Vagina (tissue), 2 donors: ENCODE measurements around the gene ZNF23. TPM values are rescaled to one million over a fixed set of nuclear protein-coding genes. Genes with fewer than 3 reads are reported as not detected.

ENCODE experiments used
- DNase-seq, 2 donors: peaks; one replicate each; pipeline ENCODE4 v3.0.0-alpha.2; 2017; ENCODE audit errors: extremely low spot score in 2 of 2
- H3K27ac ChIP-seq: fragments of 200-600 bp; sonication (generic); one replicate; pipeline ENCODE4 v1.5.1; 2019
- H3K27me3 ChIP-seq: fragments of 200-600 bp; sonication (generic); one replicate; pipeline ENCODE4 v1.5.1; 2019
- H3K36me3 ChIP-seq, 2 donors: fragments of 200-600 bp; sonication (generic); one replicate each; pipeline ENCODE4 v1.5.1; 2017 to 2019
- H3K4me1 ChIP-seq: fragments of 200-600 bp; sonication (generic); one replicate; pipeline ENCODE4 v1.5.1; 2019
- H3K4me3 ChIP-seq, 2 donors: fragments of 200-600 bp; sonication (generic); 1 replicate in 1 of 2; 2 replicates in 1 of 2; pipeline ENCODE4 v1.5.1; 2016 to 2019
- H3K9me3 ChIP-seq: fragments of 200-600 bp; sonication (generic); one replicate; pipeline ENCODE4 v1.5.1; 2019
- POLR2A ChIP-seq, 2 donors: fragments of 450-650 bp; IDR thresholded peaks; one replicate each; pipeline ENCODE4 v1.6.1; 2017; ENCODE audit warnings: antibody characterized with exemption in 2 of 2, mild to moderate bottlenecking in 2 of 2, moderate library complexity in 2 of 2
- POLR2AphosphoS5 ChIP-seq, 2 donors: sonication (generic); formaldehyde crosslinking; IDR thresholded peaks; one replicate each; pipeline ENCODE4 v1.9.0; 2017; ENCODE audit warnings: antibody characterized with exemption in 2 of 2, mild to moderate bottlenecking in 2 of 2, low read depth in 1 of 2; ENCODE audit not compliant: insufficient read depth in 1 of 2
- intact Hi-C: fragments of 100-400 bp; cut with DNase I; formaldehyde crosslinking; loops from one replicate; pipeline ENCODE4 v1.15.1; 2023
- total RNA-seq: library from RNA; depleted of rRNA; stranded (reverse); fragments of >200 nt; gene quantifications from one replicate; pipeline ENCODE4 v1.2.3, GENCODE V29; 2016
- TF ChIP-seq, protein P1 (sequence below), 3 experiments: fragments of 450-650 bp in 2 of 3; fragments of 200-600 bp in 1 of 3; sonication (generic) in 1 of 3; IDR thresholded peaks; one replicate each; pipeline ENCODE4 v1.5.1; 2017 to 2019; ENCODE audit warnings: antibody characterized with exemption in 3 of 3, mild to moderate bottlenecking in 2 of 3, moderate library complexity in 2 of 3

Gene ZNF23
- total RNA-seq, 1 donor from 2014 or later, result 7.1 TPM

DNA sequence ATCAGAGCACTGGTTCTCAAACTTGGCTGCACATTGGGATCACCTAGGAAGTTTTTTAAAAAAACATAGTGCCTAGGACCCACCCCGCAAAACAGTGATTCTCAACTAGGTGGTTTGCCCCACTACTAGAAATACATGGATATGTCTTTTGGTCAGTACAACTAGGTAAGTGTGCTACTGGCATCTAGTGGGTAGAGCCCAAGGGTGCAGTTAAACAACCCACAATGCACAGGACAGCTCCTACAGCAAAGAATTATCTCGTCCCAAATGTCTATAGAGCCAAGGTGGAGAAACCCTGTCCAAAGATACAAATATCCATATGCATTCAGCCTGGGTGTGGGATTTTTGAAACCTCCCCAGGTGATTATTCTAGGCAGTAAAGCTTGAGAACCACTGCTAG lies 38.9 kb upstream of the ZNF23 start:
- Histone ChIP-seq H3K27me3 (no peaks in the 10 kb centered on the region), H3K4me1 (no peaks in the 10 kb centered on the region), H3K4me3 (no peak overlapping the region), H3K27ac (no peak overlapping the region), H3K9me3 (no peaks in the 10 kb centered on the region), H3K36me3 (no peaks in the 10 kb centered on the region)
- no peak for DNase-seq
- intact Hi-C loops, result no loop called here
- no peak for TF ChIP-seq POLR2A (IDR thresholded peaks at IDR 0.05)
- TF ChIP-seq POLR2AphosphoS5 (IDR thresholded peaks at IDR 0.05; ENCODE audit: insufficient read depth in 1 of 2, low read depth in 1 of 2), result no peak

DNA sequence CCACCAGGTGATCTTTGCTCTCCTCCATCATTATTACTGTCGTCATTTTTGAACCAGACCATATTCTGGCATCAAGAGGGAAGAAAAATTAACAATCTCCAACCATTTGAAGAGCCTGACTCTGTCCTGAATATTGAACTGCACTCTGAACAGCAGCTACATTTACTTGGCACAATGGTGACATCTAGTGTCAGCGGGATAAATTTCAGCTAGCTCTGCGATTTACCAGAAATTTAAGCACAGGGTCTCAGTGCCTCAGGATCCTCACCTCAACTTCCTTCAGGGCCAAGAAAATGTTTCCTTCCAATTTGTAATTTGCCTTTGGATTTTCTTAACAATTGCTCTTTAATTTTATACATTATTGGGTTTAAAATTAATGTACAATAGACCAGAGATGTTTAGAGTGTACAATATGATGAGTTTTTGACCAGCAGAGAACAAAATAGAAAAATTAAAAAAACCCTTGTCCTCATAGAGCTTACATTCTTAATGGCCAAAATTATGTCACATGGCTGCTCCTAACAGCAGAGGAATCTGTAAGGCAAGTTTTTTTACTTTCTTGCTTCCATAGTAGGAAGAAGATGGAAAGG lies 37.8 kb upstream of the ZNF23 start:
- H3K4me1 ChIP-seq, result no peaks in the 10 kb centered on the region
- no peak overlapping the region for H3K27ac ChIP-seq
- no peak overlapping the region for H3K4me3 ChIP-seq
- no peaks in the 10 kb centered on the region for H3K36me3 ChIP-seq
- no peaks in the 10 kb centered on the region for H3K9me3 ChIP-seq
- TF ChIP-seq POLR2A (IDR thresholded peaks at IDR 0.05) (no peak), POLR2AphosphoS5 (IDR thresholded peaks at IDR 0.05; ENCODE audit: insufficient read depth in 1 of 2, low read depth in 1 of 2) (no peak)
- TF ChIP-seq, protein P1, sequence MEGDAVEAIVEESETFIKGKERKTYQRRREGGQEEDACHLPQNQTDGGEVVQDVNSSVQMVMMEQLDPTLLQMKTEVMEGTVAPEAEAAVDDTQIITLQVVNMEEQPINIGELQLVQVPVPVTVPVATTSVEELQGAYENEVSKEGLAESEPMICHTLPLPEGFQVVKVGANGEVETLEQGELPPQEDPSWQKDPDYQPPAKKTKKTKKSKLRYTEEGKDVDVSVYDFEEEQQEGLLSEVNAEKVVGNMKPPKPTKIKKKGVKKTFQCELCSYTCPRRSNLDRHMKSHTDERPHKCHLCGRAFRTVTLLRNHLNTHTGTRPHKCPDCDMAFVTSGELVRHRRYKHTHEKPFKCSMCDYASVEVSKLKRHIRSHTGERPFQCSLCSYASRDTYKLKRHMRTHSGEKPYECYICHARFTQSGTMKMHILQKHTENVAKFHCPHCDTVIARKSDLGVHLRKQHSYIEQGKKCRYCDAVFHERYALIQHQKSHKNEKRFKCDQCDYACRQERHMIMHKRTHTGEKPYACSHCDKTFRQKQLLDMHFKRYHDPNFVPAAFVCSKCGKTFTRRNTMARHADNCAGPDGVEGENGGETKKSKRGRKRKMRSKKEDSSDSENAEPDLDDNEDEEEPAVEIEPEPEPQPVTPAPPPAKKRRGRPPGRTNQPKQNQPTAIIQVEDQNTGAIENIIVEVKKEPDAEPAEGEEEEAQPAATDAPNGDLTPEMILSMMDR (IDR thresholded peaks at IDR 0.05), result peak; percentile 28 to 58 (median 35)
- DNase-seq, result no peak
- no peaks in the 10 kb centered on the region for H3K27me3 ChIP-seq
- intact Hi-C loops, result loop anchor here (2.0 kb wide), 1 partner anchor 87 kb away; no protein-coding TSS in a partner anchor

DNA sequence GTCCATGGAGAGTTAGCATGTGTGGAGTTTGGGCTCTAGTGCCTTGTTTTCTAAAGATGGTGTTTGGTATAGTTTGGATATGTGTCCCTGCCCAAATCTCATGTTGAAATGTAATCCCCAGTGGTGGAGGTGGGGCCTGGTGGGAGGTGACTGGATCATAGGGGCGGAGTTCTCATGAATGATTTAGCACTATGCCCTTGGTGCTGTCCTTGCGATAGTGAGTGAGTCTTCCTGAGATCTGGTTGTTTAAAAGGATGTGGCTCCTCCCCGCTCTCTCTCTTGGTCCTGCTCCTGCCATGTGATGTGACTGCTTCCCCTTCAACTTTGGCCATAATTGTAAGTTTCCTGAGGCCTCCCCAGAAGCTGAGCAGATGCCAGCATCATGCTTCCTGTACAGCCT lies 36.0 kb upstream of the ZNF23 start:
- Histone ChIP-seq H3K9me3 (no peaks in the 10 kb centered on the region), H3K27me3 (no peaks in the 10 kb centered on the region), H3K4me1 (no peaks in the 10 kb centered on the region), H3K27ac (no peak overlapping the region), H3K36me3 (no peaks in the 10 kb centered on the region), H3K4me3 (no peak overlapping the region)
- TF ChIP-seq POLR2A (IDR thresholded peaks at IDR 0.05) (no peak), POLR2AphosphoS5 (IDR thresholded peaks at IDR 0.05; ENCODE audit: insufficient read depth in 1 of 2, low read depth in 1 of 2) (no peak)
- TF ChIP-seq, protein P1 (IDR thresholded peaks at IDR 0.05), result no peak
- intact Hi-C loops, result loop anchor here (2.0 kb wide), 1 partner anchor 85 kb away; no protein-coding TSS in a partner anchor
- no peak for DNase-seq

DNA sequence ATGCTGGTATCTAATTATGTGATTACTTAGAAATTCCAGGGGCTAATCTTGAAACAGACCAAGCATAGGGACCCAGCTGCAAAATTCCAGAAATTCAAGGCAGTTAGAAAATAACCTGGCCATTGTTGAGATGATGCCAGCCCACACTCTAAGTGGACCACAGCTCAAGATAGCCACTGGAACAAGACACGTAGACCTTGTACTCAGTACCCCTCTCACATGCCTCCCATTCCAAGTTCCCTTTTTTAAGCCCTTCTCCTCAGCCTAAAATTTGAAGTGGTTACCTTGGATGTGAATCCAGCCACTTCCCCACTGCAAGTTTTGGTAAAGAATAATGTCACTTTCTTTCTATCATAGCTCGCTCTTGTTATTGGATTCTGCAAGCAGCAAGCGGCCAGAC lies 31.2 kb upstream of the ZNF23 start:
- Histone ChIP-seq H3K9me3 (no peaks in the 10 kb centered on the region), H3K4me1 (no peaks in the 10 kb centered on the region), H3K27me3 (no peaks in the 10 kb centered on the region), H3K4me3 (no peak overlapping the region), H3K36me3 (no peaks in the 10 kb centered on the region), H3K27ac (no peak overlapping the region)
- TF ChIP-seq POLR2AphosphoS5 (IDR thresholded peaks at IDR 0.05; ENCODE audit: insufficient read depth in 1 of 2, low read depth in 1 of 2) (no peak), POLR2A (IDR thresholded peaks at IDR 0.05) (no peak)
- TF ChIP-seq, protein P1 (IDR thresholded peaks at IDR 0.05), result no peak
- intact Hi-C loops, result no loop called here
- no peak for DNase-seq

DNA sequence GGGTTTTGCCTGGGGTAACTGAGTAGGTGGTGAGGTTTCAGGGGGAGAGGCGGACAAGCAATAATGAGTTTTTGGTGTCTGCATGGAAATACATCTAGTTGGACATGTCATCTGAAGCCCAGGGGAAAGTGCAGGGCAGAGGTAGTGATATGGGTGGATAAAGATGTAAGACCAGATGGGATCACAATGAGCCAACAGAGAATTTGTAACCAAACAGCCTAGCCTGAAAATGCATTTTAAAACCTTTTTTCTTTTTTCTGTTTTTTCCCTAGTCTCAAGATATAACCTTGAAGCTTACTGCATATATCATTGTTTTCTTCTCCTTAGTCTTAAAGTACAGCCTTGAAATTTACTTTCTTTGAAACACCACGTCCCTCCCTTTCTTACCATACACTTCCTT lies 30.7 kb upstream of the ZNF23 start:
- no peaks in the 10 kb centered on the region for H3K9me3 ChIP-seq
- intact Hi-C loops, result no loop called here
- H3K27me3 ChIP-seq, result no peaks in the 10 kb centered on the region
- DNase-seq, result no peak
- no peaks in the 10 kb centered on the region for H3K36me3 ChIP-seq
- TF ChIP-seq POLR2A (IDR thresholded peaks at IDR 0.05), result no peak
- no peak for TF ChIP-seq POLR2AphosphoS5 (IDR thresholded peaks at IDR 0.05; ENCODE audit: insufficient read depth in 1 of 2, low read depth in 1 of 2)
- TF ChIP-seq, protein P1 (IDR thresholded peaks at IDR 0.05), result no peak
- H3K27ac ChIP-seq, result no peak overlapping the region
- no peak overlapping the region for H3K4me3 ChIP-seq
- H3K4me1 ChIP-seq, result no peaks in the 10 kb centered on the region
